GM23338 (cell line): ENCODE measurements around the gene PSAPL1. TPM values are rescaled to one million over a fixed set of nuclear protein-coding genes. Genes with fewer than 3 reads are reported as not detected.

Source experiments
- ATAC-seq: fragments of 200-7000 bp; cut with Tn5 transposase; 3 replicates; pipeline ENCODE4 v1.9.1; 2020
- DNase-seq: peaks from one replicate; pipeline ENCODE4 v3.0.0-alpha.2; 2015; ENCODE audit warnings: low spot score
- H2AFZ ChIP-seq: fragments of 200-600 bp; sonication (generic); 2 replicates; pipeline ENCODE4 v1.8.0; 2016; ENCODE audit warnings: antibody characterized with exemption, mild to moderate bottlenecking, moderate library complexity
- H3F3A ChIP-seq: fragments of 200-600 bp; sonication (generic); replicated peaks from 2 replicates; pipeline ENCODE4 v1.8.0; 2017; ENCODE audit warnings: antibody characterized with exemption, mixed run types, low read depth
- H3K27ac ChIP-seq: fragments of 200-600 bp; sonication (generic); 2 replicates; pipeline ENCODE4 v1.6.1; 2016; ENCODE audit warnings: low read depth
- H3K27me3 ChIP-seq: fragments of 200-600 bp; sonication (generic); 2 replicates; pipeline ENCODE4 v1.8.0; 2016; ENCODE audit warnings: mild to moderate bottlenecking, mixed run types, moderate library complexity; ENCODE audit not compliant: insufficient read depth
- H3K36me3 ChIP-seq: fragments of 200-600 bp; sonication (generic); 2 replicates; pipeline ENCODE4 v1.8.0; 2016; ENCODE audit warnings: mild to moderate bottlenecking; ENCODE audit not compliant: insufficient read depth
- H3K4me1 ChIP-seq: fragments of 200-600 bp; sonication (generic); 2 replicates; pipeline ENCODE4 v1.8.0; 2016; ENCODE audit warnings: mild to moderate bottlenecking, moderate library complexity; ENCODE audit not compliant: insufficient read depth
- H3K4me2 ChIP-seq: fragments of 200-600 bp; sonication (generic); 2 replicates; pipeline ENCODE4 v1.7.1; 2017; ENCODE audit warnings: mixed run types
- H3K4me3 ChIP-seq: fragments of 200-600 bp; sonication (generic); 2 replicates; pipeline ENCODE4 v1.6.1; 2016; ENCODE audit warnings: mixed run types
- H3K79me2 ChIP-seq: fragments of 200-600 bp; sonication (generic); replicated peaks from 2 replicates; pipeline ENCODE4 v1.8.0; 2017; ENCODE audit warnings: mild to moderate bottlenecking; ENCODE audit not compliant: insufficient read depth
- H3K9me2 ChIP-seq: fragments of 200-600 bp; sonication (generic); 2 replicates; pipeline ENCODE4 v1.8.0; 2017; ENCODE audit not compliant: insufficient read depth
- H4K20me1 ChIP-seq: fragments of 200-600 bp; sonication (generic); replicated peaks from 2 replicates; pipeline ENCODE4 v1.8.0; 2017; ENCODE audit warnings: mild to moderate bottlenecking; ENCODE audit not compliant: insufficient read depth
- H3K27ac Mint-ChIP-seq: 2 replicates; pipeline ENCODE4 v1.8.0; 2020; ENCODE audit warnings: inconsistent platforms, mild to moderate bottlenecking, moderate library complexity, mixed read lengths
- H3K27me3 Mint-ChIP-seq: 3 replicates; pipeline ENCODE4 v1.8.0; 2022; ENCODE audit warnings: low read depth, mild to moderate bottlenecking, moderate library complexity, mixed read lengths, inconsistent platforms; ENCODE audit not compliant: insufficient read depth, poor library complexity
- H3K36me3 Mint-ChIP-seq: 3 replicates; pipeline ENCODE4 v1.8.0; 2021; ENCODE audit warnings: low read depth, mild to moderate bottlenecking, inconsistent platforms, moderate library complexity, mixed read lengths
- H3K4me1 Mint-ChIP-seq: 3 replicates; pipeline ENCODE4 v1.8.0; 2020; ENCODE audit warnings: mild to moderate bottlenecking, inconsistent platforms, mixed read lengths
- H3K4me3 Mint-ChIP-seq: 3 replicates; pipeline ENCODE4 v1.8.0; 2021; ENCODE audit warnings: moderate library complexity, mild to moderate bottlenecking, inconsistent platforms, mixed read lengths
- H3K9me3 Mint-ChIP-seq: 3 replicates; pipeline ENCODE4 v1.8.0; 2020; ENCODE audit warnings: moderate library complexity, mild to moderate bottlenecking, inconsistent platforms, mixed read lengths
- CREB1 ChIP-seq: fragments of 250-450 bp; sonication (Bioruptor Pico); IDR thresholded peaks from 2 replicates; pipeline ENCODE4 v1.5.0; 2020; ENCODE audit warnings: low read depth, mild to moderate bottlenecking, moderate library complexity
- EZH2phosphoT487 ChIP-seq: fragments of 200-600 bp; sonication (generic); IDR thresholded peaks from one replicate; pipeline ENCODE4 v1.8.1; 2018; ENCODE audit warnings: antibody characterized with exemption; ENCODE audit not compliant: unreplicated experiment
- NANOG ChIP-seq: IDR thresholded peaks from 2 replicates; pipeline ENCODE4 v1.6.1; 2016; ENCODE audit warnings: antibody characterized with exemption, borderline replicate concordance
- polyA plus RNA-seq: library from polyadenylated mRNA; unstranded; fragments of >200 nt; fragmentation: Nextera tagmentation; extraction: Ambion mirVana; gene quantifications from 2 replicates; pipeline ENCODE4 v1.2.1, GENCODE V29; 2016
- total RNA-seq: library from RNA; depleted of rRNA; stranded (reverse); fragments of >200 nt; shearing (Covaris generic); gene quantifications from 2 replicates; pipeline ENCODE4 v1.2.3, GENCODE V29; 2014
- TF ChIP-seq, protein P1 (sequence below): fragments of 250-450 bp; sonication (Bioruptor Pico); IDR thresholded peaks from 2 replicates; pipeline ENCODE4 v1.5.0; 2020; ENCODE audit warnings: mild to moderate bottlenecking, moderate library complexity
- TF ChIP-seq, protein P2 (sequence below), 2 experiments: fragments of 200-600 bp in 1 of 2; sonication (generic) in 1 of 2; conservative IDR thresholded peaks; 2 replicates each; pipeline versions ENCODE4 v1.5.1 to v1.6.1; 2016 to 2017; ENCODE audit warnings: antibody characterized with exemption in 2 of 2, low read depth in 2 of 2, mild to moderate bottlenecking in 2 of 2, moderate library complexity in 1 of 2

The PSAPL1 gene
- total and polyA plus RNA-seq, 2 experiments from 2014 or later = not detected

DNA sequence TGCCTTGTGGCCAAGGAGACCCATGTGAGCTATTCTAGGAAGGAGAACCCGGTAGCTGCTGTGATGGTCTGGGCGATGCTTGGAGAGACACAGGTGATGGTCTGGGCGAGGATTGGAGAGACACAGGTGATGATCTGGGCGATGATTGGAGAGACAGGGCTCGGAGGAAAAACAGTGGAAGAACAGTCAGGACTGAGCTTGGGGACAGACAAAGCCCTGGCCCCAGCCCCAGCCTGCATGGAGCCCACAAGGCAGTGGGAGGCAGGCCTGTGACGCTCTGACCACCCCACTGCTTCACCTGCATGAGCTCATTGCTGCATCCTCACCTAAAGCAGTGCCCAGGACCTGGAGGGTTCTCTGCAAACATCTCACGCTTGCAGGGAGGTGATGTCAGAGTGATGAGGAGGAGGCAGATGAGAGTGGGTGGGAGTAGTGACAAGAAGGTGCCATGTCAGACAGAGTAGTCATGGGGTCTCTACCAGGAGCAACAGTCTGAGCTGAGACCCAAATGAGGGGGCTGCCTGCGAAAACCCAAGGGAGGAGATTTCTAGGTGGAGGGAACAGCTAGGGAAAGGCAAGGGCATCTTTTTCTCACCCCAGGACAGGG is 35.9 kb upstream of the PSAPL1 start:
- Histone ChIP-seq H3K4me3 (no peak overlapping the region), H3K79me2 (no peaks in the 10 kb centered on the region), H3K27me3 (no peaks in the 10 kb centered on the region), H3K4me2 (no peak overlapping the region), H3K36me3 (no peaks in the 10 kb centered on the region), H2AFZ (no peak overlapping the region), H4K20me1 (no peaks in the 10 kb centered on the region), H3K9me2 (no peaks in the 10 kb centered on the region), H3K4me1 (no peaks in the 10 kb centered on the region), H3K27ac (no peak overlapping the region), H3F3A (no peaks in the 10 kb centered on the region)
- DNase-seq (no peak), ATAC-seq (no peak)
- no peak for TF ChIP-seq CREB1 (CRISPR knock-in tag)
- TF ChIP-seq NANOG = no peak
- TF ChIP-seq, protein P1, sequence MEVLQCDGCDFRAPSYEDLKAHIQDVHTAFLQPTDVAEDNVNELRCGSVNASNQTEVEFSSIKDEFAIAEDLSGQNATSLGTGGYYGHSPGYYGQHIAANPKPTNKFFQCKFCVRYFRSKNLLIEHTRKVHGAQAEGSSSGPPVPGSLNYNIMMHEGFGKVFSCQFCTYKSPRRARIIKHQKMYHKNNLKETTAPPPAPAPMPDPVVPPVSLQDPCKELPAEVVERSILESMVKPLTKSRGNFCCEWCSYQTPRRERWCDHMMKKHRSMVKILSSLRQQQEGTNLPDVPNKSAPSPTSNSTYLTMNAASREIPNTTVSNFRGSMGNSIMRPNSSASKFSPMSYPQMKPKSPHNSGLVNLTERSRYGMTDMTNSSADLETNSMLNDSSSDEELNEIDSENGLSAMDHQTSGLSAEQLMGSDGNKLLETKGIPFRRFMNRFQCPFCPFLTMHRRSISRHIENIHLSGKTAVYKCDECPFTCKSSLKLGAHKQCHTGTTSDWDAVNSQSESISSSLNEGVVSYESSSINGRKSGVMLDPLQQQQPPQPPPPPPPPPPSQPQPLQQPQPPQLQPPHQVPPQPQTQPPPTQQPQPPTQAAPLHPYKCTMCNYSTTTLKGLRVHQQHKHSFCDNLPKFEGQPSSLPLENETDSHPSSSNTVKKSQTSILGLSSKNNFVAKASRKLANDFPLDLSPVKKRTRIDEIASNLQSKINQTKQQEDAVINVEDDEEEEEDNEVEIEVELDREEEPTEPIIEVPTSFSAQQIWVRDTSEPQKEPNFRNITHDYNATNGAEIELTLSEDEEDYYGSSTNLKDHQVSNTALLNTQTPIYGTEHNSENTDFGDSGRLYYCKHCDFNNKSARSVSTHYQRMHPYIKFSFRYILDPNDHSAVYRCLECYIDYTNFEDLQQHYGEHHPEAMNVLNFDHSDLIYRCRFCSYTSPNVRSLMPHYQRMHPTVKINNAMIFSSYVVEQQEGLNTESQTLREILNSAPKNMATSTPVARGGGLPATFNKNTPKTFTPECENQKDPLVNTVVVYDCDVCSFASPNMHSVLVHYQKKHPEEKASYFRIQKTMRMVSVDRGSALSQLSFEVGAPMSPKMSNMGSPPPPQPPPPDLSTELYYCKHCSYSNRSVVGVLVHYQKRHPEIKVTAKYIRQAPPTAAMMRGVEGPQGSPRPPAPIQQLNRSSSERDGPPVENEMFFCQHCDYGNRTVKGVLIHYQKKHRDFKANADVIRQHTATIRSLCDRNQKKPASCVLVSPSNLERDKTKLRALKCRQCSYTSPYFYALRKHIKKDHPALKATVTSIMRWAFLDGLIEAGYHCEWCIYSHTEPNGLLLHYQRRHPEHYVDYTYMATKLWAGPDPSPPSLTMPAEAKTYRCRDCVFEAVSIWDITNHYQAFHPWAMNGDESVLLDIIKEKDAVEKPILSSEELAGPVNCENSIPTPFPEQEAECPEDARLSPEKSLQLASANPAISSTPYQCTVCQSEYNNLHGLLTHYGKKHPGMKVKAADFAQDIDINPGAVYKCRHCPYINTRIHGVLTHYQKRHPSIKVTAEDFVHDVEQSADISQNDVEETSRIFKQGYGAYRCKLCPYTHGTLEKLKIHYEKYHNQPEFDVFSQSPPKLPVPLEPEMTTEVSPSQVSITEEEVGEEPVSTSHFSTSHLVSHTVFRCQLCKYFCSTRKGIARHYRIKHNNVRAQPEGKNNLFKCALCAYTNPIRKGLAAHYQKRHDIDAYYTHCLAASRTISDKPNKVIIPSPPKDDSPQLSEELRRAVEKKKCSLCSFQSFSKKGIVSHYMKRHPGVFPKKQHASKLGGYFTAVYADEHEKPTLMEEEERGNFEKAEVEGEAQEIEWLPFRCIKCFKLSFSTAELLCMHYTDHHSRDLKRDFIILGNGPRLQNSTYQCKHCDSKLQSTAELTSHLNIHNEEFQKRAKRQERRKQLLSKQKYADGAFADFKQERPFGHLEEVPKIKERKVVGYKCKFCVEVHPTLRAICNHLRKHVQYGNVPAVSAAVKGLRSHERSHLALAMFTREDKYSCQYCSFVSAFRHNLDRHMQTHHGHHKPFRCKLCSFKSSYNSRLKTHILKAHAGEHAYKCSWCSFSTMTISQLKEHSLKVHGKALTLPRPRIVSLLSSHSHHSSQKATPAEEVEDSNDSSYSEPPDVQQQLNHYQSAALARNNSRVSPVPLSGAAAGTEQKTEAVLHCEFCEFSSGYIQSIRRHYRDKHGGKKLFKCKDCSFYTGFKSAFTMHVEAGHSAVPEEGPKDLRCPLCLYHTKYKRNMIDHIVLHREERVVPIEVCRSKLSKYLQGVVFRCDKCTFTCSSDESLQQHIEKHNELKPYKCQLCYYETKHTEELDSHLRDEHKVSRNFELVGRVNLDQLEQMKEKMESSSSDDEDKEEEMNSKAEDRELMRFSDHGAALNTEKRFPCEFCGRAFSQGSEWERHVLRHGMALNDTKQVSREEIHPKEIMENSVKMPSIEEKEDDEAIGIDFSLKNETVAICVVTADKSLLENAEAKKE (CRISPR knock-in tag) = no peak
- TF ChIP-seq, protein P2, sequence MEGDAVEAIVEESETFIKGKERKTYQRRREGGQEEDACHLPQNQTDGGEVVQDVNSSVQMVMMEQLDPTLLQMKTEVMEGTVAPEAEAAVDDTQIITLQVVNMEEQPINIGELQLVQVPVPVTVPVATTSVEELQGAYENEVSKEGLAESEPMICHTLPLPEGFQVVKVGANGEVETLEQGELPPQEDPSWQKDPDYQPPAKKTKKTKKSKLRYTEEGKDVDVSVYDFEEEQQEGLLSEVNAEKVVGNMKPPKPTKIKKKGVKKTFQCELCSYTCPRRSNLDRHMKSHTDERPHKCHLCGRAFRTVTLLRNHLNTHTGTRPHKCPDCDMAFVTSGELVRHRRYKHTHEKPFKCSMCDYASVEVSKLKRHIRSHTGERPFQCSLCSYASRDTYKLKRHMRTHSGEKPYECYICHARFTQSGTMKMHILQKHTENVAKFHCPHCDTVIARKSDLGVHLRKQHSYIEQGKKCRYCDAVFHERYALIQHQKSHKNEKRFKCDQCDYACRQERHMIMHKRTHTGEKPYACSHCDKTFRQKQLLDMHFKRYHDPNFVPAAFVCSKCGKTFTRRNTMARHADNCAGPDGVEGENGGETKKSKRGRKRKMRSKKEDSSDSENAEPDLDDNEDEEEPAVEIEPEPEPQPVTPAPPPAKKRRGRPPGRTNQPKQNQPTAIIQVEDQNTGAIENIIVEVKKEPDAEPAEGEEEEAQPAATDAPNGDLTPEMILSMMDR (conservative IDR thresholded peaks at IDR 0.05; ENCODE audit: low read depth in 2 of 2) = no peak
- no peak for TF ChIP-seq EZH2phosphoT487
- Mint-ChIP-seq H3K27ac (no peak overlapping the region), H3K27me3 (peaks cover 17% of the 10 kb centered on the region), H3K4me3 (no peak overlapping the region), H3K36me3 (no peaks in the 10 kb centered on the region), H3K9me3 (peaks cover 2% of the 10 kb centered on the region; the same call in 2 of the 3 replicates), H3K4me1 (peaks cover 13% of the 10 kb centered on the region)
